CD4-positive, alpha-beta T cell treated with Interleukin-17A for 1 hour (primary cell): ENCODE results near the gene TRPM7.
"Not testable (repeated sequence)": the region's sequence is repeated elsewhere in the genome, so short reads cannot be mapped to it uniquely, and the experiment has no call there.

Source experiments
- DNase-seq: peaks from one replicate; pipeline ENCODE4 v3.0.0-alpha.2; 2020

The TRPM7 gene

GRCh38 chr15:50686469-50687301 is at the start of gene TRPM7:
Gene TRPM7, minus strand, starts transcription at chr15:50686797. Its CDS starts 264 bp downstream, at chr15:50686533.
- DNase-seq: peak; percentile 88

GRCh38 chr15:50735156-50735555 is 48.6 kb upstream of the TRPM7 start:
- DNase-seq: no peak

GRCh38 chr15:50726315-50726714 is 39.7 kb upstream of the TRPM7 start:
- DNase-seq: no peak

- DNase-seq: no peak
Observed at GRCh38 chr15:50718700-50719125, 32.1 kb upstream of the TRPM7 start.

- no peak for DNase-seq
Observed at GRCh38 chr15:50712018-50712417, 25.4 kb upstream of the TRPM7 start.

GRCh38 chr15:50710585-50710984 is 24.0 kb upstream of the TRPM7 start:
- DNase-seq: no peak

GRCh38 chr15:50707878-50708427 is 21.4 kb upstream of the TRPM7 start:
- no peak for DNase-seq

GRCh38 chr15:50702762-50703334 is 16.3 kb upstream of the TRPM7 start:
- no peak for DNase-seq

- DNase-seq: no peak
Observed at GRCh38 chr15:50698101-50698500, 11.5 kb upstream of the TRPM7 start.

- DNase-seq: no peak
Observed at GRCh38 chr15:50697109-50697797, 10.7 kb upstream of the TRPM7 start.

- DNase-seq: not testable (repeated sequence)
Observed at GRCh38 chr15:50694634-50695165, 8.1 kb upstream of the TRPM7 start.

GRCh38 chr15:50687302-50687902 is 805 bp upstream of the TRPM7 start:
- no peak for DNase-seq

- peak; percentile 82 for DNase-seq
Observed at GRCh38 chr15:50685976-50686468, 575 bp downstream of the TRPM7 start.

GRCh38 chr15:50685191-50685975 is 1.2 kb downstream of the TRPM7 start:
- no peak for DNase-seq

GRCh38 chr15:50681467-50681866 is 5.1 kb downstream of the TRPM7 start:
- DNase-seq: no peak

GRCh38 chr15:50676799-50677483 is 9.7 kb downstream of the TRPM7 start:
- DNase-seq: no peak

- peak; percentile 58 for DNase-seq
Observed at GRCh38 chr15:50675535-50676144, 11.0 kb downstream of the TRPM7 start.

GRCh38 chr15:50670115-50670514 is 16.5 kb downstream of the TRPM7 start:
- no peak for DNase-seq

GRCh38 chr15:50669611-50670010 is 17.0 kb downstream of the TRPM7 start:
- DNase-seq: no peak

- DNase-seq: no peak
Observed at GRCh38 chr15:50665938-50666337, 20.7 kb downstream of the TRPM7 start.

GRCh38 chr15:50655555-50655954 is 31.0 kb downstream of the TRPM7 start:
- DNase-seq: no peak
